RWPE1 (cell line): Measurements from ENCODE around the gene CLDND2.

Experiments
- CTCF ChIA-PET: fragments of 350-600 bp; sonication (Branson Sonifier 250); formaldehyde crosslinking; extraction: SDS; loops from one replicate; lab custom pipeline; 2021; lab: Yijun Ruan, JAX
- POLR2A ChIA-PET: fragments of 400-600 bp; formaldehyde crosslinking; extraction: SDS; loops from one replicate; lab custom pipeline; 2020; ENCODE audit warnings: antibody characterized with exemption; ENCODE audit not compliant: low non-redundant PET; lab: Yijun Ruan, JAX
- DNase-seq: peaks from one replicate; pipeline ENCODE4 v3.0.0; 2012; ENCODE audit warnings: low spot score
- H3K27ac ChIP-seq: fragments of 450-650 bp; 2 replicates; pipeline ENCODE4 v1.5.1; 2017
- CTCF ChIP-seq: fragments of 450-650 bp; conservative IDR thresholded peaks from 2 replicates; pipeline ENCODE4 v1.5.1; 2017; ENCODE audit warnings: low read depth, mild to moderate bottlenecking

CLDND2 gene

GRCh38 chr19:51365211-51365964 is 3.4 kb downstream of the CLDND2 start:
- peak overlapping the region; percentile 93 for H3K27ac ChIP-seq
- ChIA-PET CTCF (interaction anchor here (0.6 kb wide), 1 partner anchor 107 kb away, joined by 3 read pairs; no protein-coding TSS in a partner anchor), POLR2A (interaction anchor here (1.1 kb wide), 1 partner anchor 26 kb away, joined by 4 read pairs; no protein-coding TSS in a partner anchor)
- no peak for TF ChIP-seq CTCF
- no peak for DNase-seq

- peak; percentile 41 for DNase-seq
- H3K27ac ChIP-seq: peak overlapping the region; percentile 93
- ChIA-PET CTCF (no interaction called here), POLR2A (interaction anchor here (1.0 kb wide), 1 partner anchor 825 kb away, joined by 3 read pairs; no protein-coding TSS in a partner anchor)
- TF ChIP-seq CTCF: no peak
Observed at GRCh38 chr19:51364200-51365106, 4.3 kb downstream of the CLDND2 start.

GRCh38 chr19:51361239-51361638 is 7.6 kb downstream of the CLDND2 start:
- TF ChIP-seq CTCF: no peak
- peak overlapping the region; percentile 83 for H3K27ac ChIP-seq
- ChIA-PET POLR2A (no interaction called here), CTCF (interaction anchor here (0.6 kb wide), 1 partner anchor 111 kb away, joined by 3 read pairs; no protein-coding TSS in a partner anchor)
- no peak for DNase-seq

- DNase-seq: peak; percentile 66
- CTCF ChIA-PET: interaction anchor here (0.7 to 0.9 kb wide), 2 partner anchors 39 to 62 kb away, joined by 4 read pairs; no protein-coding TSS in a partner anchor
- no peak for TF ChIP-seq CTCF
- H3K27ac ChIP-seq: peak overlapping the region; percentile 83
- POLR2A ChIA-PET: interaction anchor here (1.2 kb wide), 1 partner anchor 20 kb away, joined by 4 read pairs; no protein-coding TSS in a partner anchor
Observed at GRCh38 chr19:51359294-51359693, 9.5 kb downstream of the CLDND2 start.

GRCh38 chr19:51357952-51358351 is 10.9 kb downstream of the CLDND2 start:
- peak overlapping the region; percentile 83 for H3K27ac ChIP-seq
- POLR2A ChIA-PET: no interaction called here
- no peak for TF ChIP-seq CTCF
- no peak for DNase-seq
- CTCF ChIA-PET: no interaction called here
